RKO (cell line): ENCODE data around the gene CEACAM1.
"Not testable (repeated sequence)": the region's sequence is repeated elsewhere in the genome, so short reads cannot be mapped to it uniquely, and the experiment has no call there.

Experiments
- DNase-seq: peaks from one replicate; pipeline ENCODE4 v3.0.0-alpha.2; 2016; ENCODE audit warnings: low spot score

The CEACAM1 gene

DNA sequence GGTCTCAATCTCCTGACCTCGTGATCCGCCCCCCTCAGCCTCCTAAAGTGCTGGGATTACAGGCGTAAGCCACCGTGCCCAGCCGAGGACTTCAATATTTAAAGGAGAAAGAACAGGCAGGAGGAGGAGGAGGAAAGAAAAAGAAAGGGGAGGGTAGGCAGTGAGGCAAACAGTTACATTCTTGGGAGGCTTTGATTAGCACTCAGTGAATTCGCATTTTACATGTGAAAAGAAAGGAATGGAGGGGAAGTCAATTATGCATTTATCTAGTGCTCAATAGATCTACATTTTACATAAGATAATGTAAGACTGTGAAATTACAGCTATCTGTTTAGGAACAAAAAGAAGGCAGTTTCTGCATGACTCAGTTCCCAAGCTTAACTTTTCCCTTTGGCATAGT, 54.6 kb downstream of the CEACAM1 start:
- DNase-seq, result no peak

DNA sequence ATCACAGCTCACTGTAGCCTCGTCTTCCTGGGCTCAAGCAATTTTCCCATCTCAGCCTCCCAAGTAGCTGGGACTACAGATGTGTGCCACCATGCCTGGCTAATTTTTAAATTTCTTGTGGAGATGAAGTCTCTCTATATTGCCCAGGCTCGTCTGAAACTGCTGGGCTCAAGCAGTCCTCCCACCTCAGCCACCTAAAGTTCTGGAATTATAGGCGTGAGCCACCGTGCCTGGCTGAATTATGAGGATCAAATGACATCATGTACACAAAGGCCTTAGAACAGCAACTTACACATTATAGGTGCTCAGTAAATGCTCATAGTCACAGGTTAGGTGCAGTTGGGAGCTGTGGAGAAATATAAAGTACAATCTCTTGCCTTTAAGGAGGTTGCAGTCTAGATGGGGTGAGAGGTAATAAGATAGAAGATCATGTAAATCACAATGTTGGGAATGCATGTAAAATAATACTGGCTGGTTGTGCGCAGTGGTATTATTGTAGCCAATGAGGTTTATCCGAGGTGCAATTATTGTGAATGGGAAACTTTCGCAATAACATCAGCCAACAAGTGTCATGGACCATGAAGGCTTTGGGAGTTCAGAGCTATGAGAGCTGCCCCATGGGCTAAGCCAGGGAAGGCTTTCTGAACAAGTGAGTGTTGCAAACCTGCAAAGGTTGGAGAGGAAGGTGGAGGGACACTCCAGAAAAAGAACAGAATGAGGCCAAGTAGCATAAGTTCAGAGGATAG, 55.7 kb downstream of the CEACAM1 start:
- no peak for DNase-seq

DNA sequence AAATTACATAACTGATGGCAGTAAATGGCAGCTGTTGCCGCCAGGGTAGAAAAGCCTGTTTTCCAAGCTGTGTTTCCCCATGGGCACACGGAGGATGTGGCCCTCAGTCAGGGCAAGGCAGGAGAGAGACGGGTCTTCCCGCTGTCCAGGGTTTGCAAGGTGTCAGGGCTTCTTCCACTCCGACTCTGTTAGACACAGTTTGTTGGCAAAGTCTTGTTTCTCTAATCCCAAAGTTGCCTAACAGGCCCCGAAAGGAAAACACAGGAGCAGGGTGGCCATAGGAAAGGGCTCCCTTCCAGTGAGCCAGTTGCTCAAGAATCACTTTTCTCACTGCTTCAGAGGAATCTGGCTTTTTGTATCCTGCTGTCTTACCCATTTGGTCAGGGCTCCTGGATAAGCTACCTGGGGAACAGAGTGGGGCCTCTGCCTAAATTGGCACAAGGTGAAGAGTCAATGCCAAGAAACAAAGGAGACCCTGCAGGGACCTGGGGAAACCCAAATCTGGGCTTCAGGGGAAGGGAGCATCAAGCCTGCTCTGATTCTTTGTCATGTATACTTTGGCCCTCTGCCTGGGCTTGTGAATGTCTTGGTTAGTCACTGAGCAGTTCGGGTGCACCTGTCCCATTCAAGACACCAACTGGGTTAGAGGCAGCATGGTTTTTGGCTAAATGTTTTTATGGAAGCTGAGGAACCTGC, 56.6 kb downstream of the CEACAM1 start:
- no peak for DNase-seq

DNA sequence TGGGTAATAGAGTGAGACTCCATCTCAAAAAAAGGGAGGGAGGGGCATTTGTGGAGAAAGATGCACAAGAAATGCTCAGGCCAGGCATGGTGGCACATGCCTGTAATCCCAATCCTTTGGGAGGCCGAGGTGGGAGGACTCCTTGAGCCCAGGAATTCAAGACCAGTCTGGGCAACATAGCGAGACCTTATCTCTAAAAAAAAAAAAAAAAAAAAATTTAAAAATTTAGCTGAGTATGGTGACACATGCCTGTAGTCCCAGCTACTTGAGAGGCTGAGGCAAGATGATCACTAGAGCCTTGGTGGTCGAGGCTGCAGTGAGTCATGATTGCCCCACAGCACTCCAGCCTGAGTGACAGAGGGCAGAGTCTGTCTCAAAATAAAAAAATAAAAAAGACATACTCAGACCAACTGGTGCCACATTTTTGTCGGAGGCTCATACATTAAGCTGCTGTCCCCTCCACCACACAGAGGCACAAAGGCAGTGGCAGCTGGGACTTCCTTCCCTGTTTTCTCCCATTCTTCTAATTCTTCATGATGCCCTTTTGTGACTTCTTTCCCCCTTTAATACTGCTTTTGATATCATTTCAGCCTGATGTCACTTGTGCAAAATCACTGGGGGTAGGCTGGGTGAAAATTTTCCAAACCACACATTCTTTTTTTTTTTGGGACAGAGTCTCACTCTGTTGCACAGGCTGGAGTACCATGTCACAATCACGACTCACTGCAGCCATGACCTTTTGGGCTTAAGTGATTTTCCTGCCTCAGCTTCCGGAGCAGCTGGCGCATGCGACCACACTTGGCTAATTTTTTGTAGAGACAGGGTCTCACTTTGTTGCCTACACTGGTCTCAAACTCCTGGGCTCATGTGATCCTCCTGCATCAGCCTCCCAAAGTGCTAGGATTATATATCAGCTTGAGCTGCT, 58.7 kb downstream of the CEACAM1 start:
- DNase-seq, result no peak

DNA sequence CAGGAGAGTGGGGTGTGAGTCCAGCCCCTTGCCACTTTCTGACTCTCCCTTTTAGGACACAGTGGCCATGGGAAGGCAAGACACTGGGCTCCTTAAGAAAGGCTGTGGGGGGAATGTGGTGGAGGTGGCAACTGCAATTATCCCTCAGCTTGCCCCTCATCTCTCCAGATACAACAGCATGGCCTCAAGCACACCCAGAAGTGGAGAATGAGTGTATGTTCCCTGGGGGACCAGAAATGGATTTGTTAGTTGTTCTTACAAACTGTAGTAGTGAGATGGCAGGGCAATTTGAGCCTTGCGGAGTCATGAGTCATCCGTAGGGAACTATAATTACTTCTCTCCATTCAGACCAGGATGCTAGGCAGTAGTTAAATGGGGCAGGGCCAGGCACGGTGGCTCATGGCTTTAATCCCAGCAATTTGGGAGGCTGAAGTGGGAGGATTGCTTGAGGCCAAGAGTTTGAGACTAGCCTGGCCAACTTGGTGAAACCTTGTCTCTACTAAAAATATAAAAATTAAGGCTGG, 59.9 kb downstream of the CEACAM1 start:
- peak; percentile 75 for DNase-seq

DNA sequence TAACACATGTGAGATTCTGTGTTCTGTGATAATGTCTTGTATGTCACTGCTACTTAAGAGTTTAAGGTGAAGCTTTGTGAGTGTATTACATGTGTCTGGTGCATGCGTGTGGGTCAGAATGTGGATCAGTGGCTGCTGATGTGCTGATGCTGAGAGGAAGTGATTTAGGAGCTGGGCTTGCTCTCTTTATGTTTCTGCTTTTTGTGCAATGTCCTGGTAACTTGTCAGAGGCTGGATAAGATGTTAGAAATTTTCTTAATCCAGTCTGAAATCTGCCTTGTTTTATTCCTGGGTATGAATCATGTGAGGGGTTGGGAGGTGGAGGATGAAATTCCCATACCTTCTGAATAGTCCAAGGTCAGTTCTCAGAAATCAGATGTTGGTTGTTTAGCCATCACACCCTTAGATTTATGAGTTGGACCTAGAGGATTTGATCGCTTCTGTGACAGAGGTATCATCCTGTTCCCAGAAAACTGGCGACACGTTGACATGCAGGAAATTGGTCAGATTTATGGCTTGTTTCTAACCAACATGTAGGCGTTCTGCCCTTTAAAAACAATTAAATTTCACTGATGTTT, 61.0 kb downstream of the CEACAM1 start:
- no peak for DNase-seq

DNA sequence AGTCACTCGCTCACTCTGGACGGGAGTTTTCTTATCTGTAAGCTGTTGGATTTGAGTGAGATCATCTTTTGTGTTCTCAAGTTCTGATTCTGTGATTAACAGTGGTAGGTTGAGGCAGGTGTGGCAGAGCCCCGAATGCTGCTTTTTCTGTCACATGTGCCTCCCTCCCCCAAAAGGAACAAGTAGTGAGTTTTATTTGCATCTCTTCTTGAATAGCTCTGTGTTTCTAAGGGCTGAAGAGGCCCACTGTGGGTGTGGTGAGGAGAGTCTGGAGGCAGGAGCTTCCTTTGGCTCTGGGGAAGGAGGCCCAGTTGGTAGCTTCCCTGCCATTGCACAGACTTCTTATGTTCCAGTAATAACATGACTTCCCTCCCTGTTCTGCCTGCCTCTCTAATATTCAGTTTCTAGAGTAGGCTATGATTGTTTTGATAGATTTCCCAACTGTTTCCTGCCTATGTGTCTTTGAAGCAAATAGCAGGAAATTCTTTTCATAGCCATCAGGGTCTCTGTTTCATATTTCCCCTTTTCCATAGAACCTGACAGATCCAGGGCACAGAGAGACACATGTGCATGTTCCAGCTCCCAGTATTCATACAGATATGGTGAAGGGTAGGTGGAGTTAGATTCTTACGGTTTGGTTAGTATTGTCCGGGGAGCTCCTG, 61.6 kb downstream of the CEACAM1 start:
- no peak for DNase-seq

DNA sequence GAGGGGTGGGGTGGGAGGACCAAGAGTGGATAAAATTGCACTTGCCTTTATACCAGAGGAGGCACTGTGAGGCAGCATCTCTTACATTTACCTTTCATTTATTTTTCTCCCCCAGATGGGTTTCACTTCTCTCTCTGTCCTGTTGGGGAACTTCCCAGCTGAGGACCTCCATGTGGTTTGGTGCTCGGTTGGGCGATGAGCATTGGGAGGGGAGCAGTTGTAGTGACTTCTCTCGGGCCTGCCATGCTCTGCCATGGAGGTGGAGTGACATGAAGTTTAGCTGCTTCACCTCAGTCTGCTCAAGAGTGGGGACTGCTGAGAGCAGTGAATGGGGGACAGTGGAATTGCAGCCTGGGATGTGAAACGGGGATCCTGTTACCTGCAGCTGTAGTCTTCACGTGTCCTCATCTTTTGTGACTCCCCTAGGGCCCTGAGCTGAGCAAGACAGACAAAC, 62.4 kb downstream of the CEACAM1 start:
- DNase-seq, result no peak

DNA sequence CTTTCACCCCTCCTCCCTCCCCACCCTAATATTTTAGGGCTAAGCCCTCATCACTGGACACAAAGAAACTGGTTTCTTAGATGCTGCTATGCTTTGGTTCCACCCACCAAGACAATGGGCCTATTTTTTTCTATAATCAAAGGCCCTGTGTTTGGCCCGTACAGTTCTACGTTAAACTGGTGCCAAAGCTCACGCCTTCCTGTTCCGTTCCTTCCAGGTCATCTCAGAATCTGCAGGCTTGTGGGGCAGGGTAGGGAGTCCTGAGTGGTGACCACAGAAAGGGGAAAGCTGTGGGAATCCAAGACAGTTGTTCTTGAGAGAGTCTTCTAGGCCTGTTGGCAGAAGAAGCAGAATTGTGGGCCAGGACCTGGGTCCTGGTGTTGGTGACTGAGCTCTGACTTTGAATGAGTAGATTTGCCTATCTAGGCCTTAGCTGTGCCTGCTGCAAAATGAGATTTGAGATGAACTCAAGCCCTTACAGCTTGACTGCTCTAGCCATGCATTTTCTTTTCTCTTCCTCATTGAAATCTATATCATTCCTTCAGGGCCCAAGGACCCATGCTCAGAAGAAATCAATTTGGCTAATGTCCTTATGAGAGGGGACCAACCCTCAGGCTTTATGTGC, 66.5 kb downstream of the CEACAM1 start:
- no peak for DNase-seq

DNA sequence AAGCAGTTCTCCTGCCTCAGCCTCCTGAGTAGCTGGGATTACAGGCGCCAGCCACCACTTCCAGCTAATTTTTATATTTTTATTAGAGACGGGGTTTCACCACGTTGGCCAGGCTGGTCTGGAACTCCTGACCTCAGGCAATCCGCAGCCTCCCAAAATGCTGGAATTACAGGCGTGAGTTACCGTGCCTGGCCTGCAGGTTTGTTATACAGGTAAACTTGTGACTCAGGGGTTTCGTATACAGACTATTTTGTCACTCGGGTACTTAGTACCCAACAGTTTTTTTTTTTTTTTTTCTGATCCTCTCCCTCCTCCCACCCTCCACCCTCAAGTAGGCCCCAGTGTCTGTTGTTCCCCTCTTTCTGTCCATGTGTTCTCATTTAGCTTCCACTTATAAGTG, 67.0 kb downstream of the CEACAM1 start:
- DNase-seq, result not testable (repeated sequence)

DNA sequence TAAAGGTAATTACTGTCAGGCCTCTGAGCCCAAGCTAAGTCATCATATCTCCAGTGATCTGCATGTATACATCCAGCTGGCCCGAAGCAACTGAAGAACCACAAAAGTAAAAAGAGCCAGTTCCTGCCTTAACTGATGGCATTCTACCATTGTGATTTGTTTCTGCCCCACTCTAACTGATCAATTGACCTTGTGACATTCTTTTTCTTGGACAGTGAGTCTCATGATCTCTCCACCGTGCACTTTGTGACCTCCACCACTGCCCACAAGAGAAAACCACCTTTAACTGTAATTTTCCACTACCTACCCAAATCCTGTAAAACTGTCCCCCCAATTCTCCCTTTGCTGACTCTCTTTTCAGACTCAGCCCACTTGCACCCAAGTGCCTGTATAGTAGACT, 68.4 kb downstream of the CEACAM1 start:
- DNase-seq, result no peak
